22Rv1 (cell line): ENCODE data around the gene GPR27.

Experiments used
- H3K27ac ChIP-seq: fragments of 450-650 bp; 2 replicates; pipeline ENCODE4 v1.5.1; 2017
- CTCF ChIP-seq: fragments of 450-650 bp; IDR thresholded peaks from 2 replicates; pipeline ENCODE4 v1.5.1; 2017; ENCODE audit warnings: mild to moderate bottlenecking
- ZFX ChIP-seq: fragments of 450-650 bp; IDR thresholded peaks from 2 replicates; pipeline ENCODE4 v1.6.1; 2017; ENCODE audit warnings: antibody characterized with exemption, borderline replicate concordance

The GPR27 gene

GRCh38 chr3:71796290-71796689 lies 42.6 kb downstream of the GPR27 start:
- no peak overlapping the region for H3K27ac ChIP-seq
- TF ChIP-seq CTCF (no peak), ZFX (no peak)

GRCh38 chr3:71797455-71797854 lies 43.8 kb downstream of the GPR27 start:
- no peak overlapping the region for H3K27ac ChIP-seq

GRCh38 chr3:71800023-71800422 lies 46.4 kb downstream of the GPR27 start:
- TF ChIP-seq CTCF (no peak), ZFX (no peak)
- no peak overlapping the region for H3K27ac ChIP-seq

More at GRCh38 chr3:71797455-71797854, 43.8 kb downstream of the GPR27 start:
- no peak for TF ChIP-seq CTCF
- no peak for TF ChIP-seq ZFX

- TF ChIP-seq ZFX (no peak), CTCF (no peak)
- H3K27ac ChIP-seq = no peak overlapping the region
These were observed 48.3 kb downstream of the GPR27 start for GRCh38 chr3:71801986-71802385.

- H3K27ac ChIP-seq = no peak overlapping the region
- TF ChIP-seq CTCF (no peak), ZFX (no peak)
These were observed 49.6 kb downstream of the GPR27 start for GRCh38 chr3:71803248-71803647.

GRCh38 chr3:71805199-71805598 lies 51.5 kb downstream of the GPR27 start:
- H3K27ac ChIP-seq = no peak overlapping the region
- TF ChIP-seq CTCF (no peak), ZFX (no peak)

GRCh38 chr3:71805691-71806090 lies 52.0 kb downstream of the GPR27 start:
- TF ChIP-seq CTCF (no peak), ZFX (no peak)
- no peak overlapping the region for H3K27ac ChIP-seq
